HT-29 (cell line): Measurements from ENCODE around the gene SLC22A14. TPM values are rescaled to one million over a fixed set of nuclear protein-coding genes. Genes with fewer than 3 reads are reported as not detected.

Source experiments
- DNase-seq: peaks from one replicate; pipeline ENCODE4 v3.0.0-alpha.2; 2015; ENCODE audit warnings: low spot score
- small RNA-seq: library from RNA; depleted of rRNA; stranded (forward); fragments of <200 nt; gene quantifications from one replicate; pipeline ENCODE3, GENCODE V24; 2014
- total RNA-seq: library from RNA; depleted of rRNA; stranded (reverse); fragments of >200 nt; shearing (Covaris generic); gene quantifications from 2 replicates; pipeline ENCODE4 v1.2.3, GENCODE V29; 2014; rRNA removed

The SLC22A14 gene
- total RNA-seq, 1 experiment from 2014 or later, result not detected

DNA sequence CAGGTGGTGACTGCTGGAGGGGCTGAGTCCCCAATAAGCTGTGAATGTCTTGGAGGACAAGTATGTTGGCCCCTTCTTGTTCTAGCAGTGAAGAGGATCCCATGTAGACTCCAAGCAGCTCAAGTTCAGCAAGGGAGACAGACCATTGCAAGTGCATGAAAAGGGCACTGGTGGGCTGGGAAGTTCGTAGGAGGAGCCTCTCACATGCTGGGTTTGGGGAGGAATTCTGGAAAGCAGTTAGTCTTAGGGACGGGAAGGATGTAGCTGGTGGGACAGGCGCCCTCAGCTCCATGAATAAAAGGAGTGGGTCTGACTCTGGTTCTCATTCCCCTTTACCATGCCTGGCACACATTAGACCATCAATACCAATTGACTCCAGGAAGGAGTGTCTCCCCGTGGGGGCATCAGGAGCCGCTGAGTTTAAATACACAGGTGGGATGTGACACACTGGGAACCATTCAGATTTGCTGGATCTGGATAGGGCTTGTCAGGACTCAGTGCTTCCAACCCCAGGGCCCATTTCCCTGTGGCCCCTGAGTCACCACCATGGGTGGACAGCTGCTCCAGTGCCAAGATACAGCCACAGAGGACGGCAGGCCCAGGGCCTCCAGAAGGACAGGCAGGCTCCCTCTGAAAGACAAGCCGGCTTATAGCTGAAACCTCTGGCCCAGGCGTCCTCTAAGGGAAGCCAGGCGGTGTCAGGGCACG is 63.9 kb downstream of the SLC22A14 start:
- no peak for DNase-seq

- DNase-seq, result peak; percentile 84
Observed at GRCh38 chr3:38346587-38347410, 64.7 kb downstream of the SLC22A14 start, which contains the start of gene XYLB. Gene XYLB (plus strand): TSS chr3:38346785. CDS start chr3:38346869, 84 bp downstream.

DNA sequence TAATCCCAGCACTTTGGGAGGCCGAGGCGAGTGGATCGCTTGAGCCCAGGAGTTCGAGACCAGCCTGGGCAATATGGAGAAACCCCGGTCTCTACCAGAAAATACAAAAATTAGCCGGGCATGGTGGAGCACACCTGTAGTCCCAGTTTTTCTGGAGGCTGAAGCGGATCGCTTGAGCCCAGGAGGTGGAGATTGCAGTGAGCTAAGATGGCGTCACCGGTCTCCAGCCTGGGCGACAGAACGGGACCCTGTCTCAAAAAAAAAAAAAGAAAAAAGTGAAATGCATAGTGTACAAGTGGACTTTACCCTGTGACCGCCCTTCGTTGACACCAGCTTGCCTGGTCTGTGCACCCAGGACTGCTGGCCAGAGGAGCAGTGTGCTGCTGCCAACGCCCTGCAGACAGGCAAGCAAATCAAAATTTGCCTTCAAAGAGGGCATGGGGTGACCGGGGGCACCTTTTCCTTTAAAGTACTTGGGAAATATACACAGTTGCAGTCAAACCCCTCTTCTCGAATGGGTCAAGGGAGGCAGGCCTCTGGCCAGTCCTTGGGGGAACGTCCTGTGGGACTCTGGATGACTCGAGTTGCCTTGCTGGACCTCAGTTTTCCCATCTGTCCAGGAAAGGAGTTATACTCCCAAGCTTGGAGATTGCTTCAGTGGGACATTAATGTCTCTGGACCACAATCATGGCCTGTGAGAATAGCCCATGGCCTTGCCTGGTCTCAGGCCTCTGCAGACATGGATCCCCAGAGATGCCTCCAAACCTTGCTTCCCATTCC is 65.5 kb downstream of the SLC22A14 start:
- no peak for DNase-seq

DNA sequence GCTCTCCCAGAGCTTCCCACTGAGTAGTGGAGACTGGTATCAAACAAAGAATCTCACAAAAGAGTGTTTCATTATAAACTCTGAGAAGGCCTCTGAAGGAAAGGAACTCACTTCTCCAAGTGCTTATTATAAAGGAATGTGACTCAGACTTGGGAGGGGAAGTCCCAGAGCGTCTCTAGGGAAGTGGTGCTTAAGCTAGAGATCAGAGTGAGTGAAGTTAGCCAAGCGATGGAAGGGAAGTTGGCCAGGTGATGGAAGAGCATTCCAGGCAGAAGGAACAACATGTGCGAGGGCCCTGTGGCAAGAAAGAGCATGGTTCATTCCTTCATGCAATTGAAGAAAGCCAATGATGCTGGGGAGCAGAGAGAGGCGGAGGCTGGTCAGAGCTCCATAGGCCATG is 66.8 kb downstream of the SLC22A14 start:
- DNase-seq, result no peak

GRCh38 chr3:38349684-38350359 is 67.7 kb downstream of the SLC22A14 start:
- no peak for DNase-seq

GRCh38 chr3:38353151-38353550 is 71.1 kb downstream of the SLC22A14 start:
- DNase-seq, result no peak

- peak; percentile 35 for DNase-seq
Observed at GRCh38 chr3:38354588-38355330, 72.7 kb downstream of the SLC22A14 start.

- no peak for DNase-seq
Observed at GRCh38 chr3:38359038-38359437, 76.9 kb downstream of the SLC22A14 start.

DNA sequence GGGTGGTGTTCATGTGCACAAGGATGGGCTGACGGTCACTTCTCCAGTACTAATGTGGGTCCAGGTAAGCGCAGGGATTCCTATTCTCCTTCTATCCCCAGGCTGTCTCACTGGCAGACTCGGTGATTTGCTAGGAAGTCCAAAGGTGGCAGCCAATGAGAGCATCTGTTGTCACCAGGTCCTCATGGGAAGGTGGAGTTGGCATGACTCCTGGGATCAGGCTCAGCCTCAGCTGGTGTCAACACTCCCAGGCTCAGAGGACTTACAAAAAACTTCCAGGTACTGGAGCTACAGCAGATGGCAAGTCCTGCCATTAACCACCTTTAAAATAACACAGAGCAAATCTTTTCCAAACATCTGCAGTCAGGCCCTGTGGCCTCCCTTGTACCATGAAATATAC is 78.3 kb downstream of the SLC22A14 start:
- DNase-seq, result no peak

- no peak for DNase-seq
Observed at GRCh38 chr3:38361496-38361895, 79.4 kb downstream of the SLC22A14 start.

DNA sequence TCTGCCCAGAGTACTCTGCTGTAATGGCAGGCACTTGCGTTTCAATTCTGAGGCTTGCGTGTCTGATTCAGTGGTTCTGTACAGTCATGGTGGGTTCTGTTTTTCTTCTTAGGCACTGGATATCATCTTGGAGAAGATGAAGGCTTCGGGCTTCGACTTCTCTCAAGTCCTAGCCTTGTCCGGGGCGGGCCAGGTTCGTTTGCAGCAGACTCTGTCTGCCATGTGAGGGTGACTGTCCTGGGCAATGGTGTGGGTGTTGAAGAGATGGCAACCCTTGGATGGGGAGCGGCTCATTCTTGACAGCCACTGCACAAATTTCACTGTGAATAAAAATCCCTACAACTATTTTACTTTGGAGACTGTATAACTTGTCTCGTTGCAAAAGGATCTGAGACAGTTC is 80.7 kb downstream of the SLC22A14 start:
- no peak for DNase-seq

- DNase-seq, result no peak
Observed at GRCh38 chr3:38364721-38365400, 82.8 kb downstream of the SLC22A14 start.

DNA sequence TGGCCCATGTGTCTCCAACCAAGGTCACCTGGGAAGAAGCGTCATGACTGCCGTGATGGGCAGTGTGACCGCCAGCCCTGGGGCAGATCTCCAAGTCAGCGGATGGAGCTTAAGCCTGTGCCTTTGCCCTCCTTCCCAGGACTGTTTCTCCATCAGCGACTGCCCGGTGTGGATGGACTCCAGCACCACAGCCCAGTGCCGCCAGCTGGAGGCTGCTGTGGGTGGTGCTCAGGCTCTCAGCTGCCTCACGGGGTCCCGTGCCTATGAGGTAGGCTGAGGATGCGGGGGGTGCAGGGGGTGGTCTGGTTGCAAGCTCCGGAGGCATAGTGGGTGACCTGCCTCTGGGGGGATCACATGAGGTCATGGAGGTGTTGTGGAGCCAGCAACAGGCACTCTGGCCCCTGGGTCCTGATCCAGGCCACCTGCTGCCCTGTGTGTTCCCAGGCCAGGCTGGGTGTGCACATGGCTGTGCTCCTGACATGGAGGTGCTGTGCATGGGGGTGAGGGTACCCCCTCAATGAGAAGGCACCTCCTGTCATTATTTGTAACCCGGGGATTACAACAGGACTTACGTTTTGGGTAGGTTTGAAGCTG is 83.5 kb downstream of the SLC22A14 start:
- no peak for DNase-seq

- DNase-seq, result no peak
Observed at GRCh38 chr3:38366082-38366481, 84.0 kb downstream of the SLC22A14 start.

GRCh38 chr3:38367779-38368178 is 85.7 kb downstream of the SLC22A14 start:
- no peak for DNase-seq

Small RNA genes within 50 kb of the gene (small RNA-seq; reads per million reads assigned to genes)
- gene RNU6-235P, result not detected

Other genes with a start within 250 kb of the SLC22A14 start
- gene DLEC1, start 243.1 kb upstream of the SLC22A14 start, total RNA-seq, result 0.58 and 0.94 TPM in 2 replicates
- gene ACAA1, start 145.2 kb upstream of the SLC22A14 start, total RNA-seq, result 71.9 and 84.7 TPM in 2 replicates
- gene MYD88, start 143.6 kb upstream of the SLC22A14 start, total RNA-seq, result 5.5 and 11.9 TPM in 2 replicates
- gene OXSR1, start 116.8 kb upstream of the SLC22A14 start, total RNA-seq, result 11.8 and 12.9 TPM in 2 replicates
- 0.25 and 0.26 TPM in 2 replicates for gene SLC22A13, start 16.5 kb upstream of the SLC22A14 start, total RNA-seq
- 4.2 and 4.4 TPM in 2 replicates for gene XYLB, start 64.5 kb downstream of the SLC22A14 start, total RNA-seq
- gene ACVR2B, start 171.6 kb downstream of the SLC22A14 start, total RNA-seq, result 3.0 and 5.2 TPM in 2 replicates
- gene EXOG, start 214.0 kb downstream of the SLC22A14 start, total RNA-seq, result 1.6 and 5.1 TPM in 2 replicates